AG09309 (cell line): ENCODE results near the gene ERBB4.

Experiments
- DNase-seq: peaks from one replicate; pipeline ENCODE4 v3.0.0-alpha.2; 2010; ENCODE audit warnings: low read depth
- H3K4me3 ChIP-seq: 2 replicates; pipeline ENCODE4 v1.5.1; 2011; ENCODE audit warnings: mild to moderate bottlenecking, low read depth, low read length, moderate library complexity; ENCODE audit not compliant: control insufficient read depth
- CTCF ChIP-seq: IDR thresholded peaks from 2 replicates; pipeline ENCODE4 v1.5.1; 2011; ENCODE audit warnings: mild to moderate bottlenecking, low read depth, low read length, inconsistent platforms; ENCODE audit not compliant: insufficient read depth, control insufficient read depth; ENCODE audit errors: missing control alignments

The ERBB4 gene

GRCh38 chr2:211982162-211982561 lies 556.4 kb downstream of the ERBB4 start:
- no peak for TF ChIP-seq CTCF
- DNase-seq: no peak
- H3K4me3 ChIP-seq: no peak overlapping the region

- DNase-seq: no peak
- no peak for TF ChIP-seq CTCF
- H3K4me3 ChIP-seq: no peak overlapping the region
These were observed 557.2 kb downstream of the ERBB4 start for GRCh38 chr2:211981451-211981850.

GRCh38 chr2:211976076-211976475 lies 562.5 kb downstream of the ERBB4 start:
- TF ChIP-seq CTCF: no peak
- no peak for DNase-seq

GRCh38 chr2:211967234-211967633 lies 571.4 kb downstream of the ERBB4 start:
- no peak for DNase-seq
- TF ChIP-seq CTCF: no peak
- H3K4me3 ChIP-seq: no peak overlapping the region

More at GRCh38 chr2:211976076-211976475, 562.5 kb downstream of the ERBB4 start:
- no peak overlapping the region for H3K4me3 ChIP-seq

GRCh38 chr2:211963969-211964368 lies 574.6 kb downstream of the ERBB4 start:
- no peak for TF ChIP-seq CTCF
- DNase-seq: no peak
- no peak overlapping the region for H3K4me3 ChIP-seq

- no peak for TF ChIP-seq CTCF
- no peak for DNase-seq
- no peak overlapping the region for H3K4me3 ChIP-seq
These were observed 580.8 kb downstream of the ERBB4 start for GRCh38 chr2:211957799-211958198.

GRCh38 chr2:211955648-211956047 lies 583.0 kb downstream of the ERBB4 start:
- H3K4me3 ChIP-seq: no peak overlapping the region
- no peak for DNase-seq
- no peak for TF ChIP-seq CTCF
